ENCODE results near the gene PKN1.

DNA sequence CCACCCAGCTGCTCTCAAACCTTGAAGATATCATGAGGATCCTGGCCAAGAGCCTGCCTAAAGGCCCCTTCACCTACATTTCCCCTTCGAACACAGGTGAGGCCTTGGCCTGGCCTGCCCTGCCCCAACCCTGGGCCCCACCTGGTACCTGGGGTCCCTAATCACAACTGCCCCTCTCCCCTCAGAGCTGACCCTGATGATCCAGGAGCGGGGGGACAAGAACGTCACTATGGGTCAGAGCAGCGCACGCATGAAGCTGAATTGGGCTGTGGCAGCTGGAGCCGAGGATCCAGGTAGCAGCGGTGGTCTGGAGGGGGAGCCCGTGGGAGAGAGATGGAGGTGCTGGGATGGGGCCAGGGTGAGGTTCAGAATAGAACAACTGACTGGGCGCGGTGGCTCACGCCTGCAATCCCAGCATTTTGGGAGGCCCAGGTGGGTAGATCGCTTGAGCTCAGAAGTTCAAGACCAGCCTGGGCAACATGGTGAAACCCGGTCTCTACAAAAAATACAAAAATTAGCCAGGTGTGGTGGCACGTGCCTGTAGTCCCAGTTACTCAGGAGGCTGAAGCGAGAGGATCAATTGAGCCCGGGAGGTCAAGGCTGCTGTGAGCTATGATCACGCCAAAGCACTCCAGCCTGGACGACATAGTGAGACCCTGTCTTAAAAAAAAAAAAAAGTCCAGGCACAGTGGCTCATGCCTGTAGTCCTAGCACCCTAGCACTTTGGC, 31.5 kb upstream of the PKN1 start:
- TF ChIP-seq, protein P1, sequence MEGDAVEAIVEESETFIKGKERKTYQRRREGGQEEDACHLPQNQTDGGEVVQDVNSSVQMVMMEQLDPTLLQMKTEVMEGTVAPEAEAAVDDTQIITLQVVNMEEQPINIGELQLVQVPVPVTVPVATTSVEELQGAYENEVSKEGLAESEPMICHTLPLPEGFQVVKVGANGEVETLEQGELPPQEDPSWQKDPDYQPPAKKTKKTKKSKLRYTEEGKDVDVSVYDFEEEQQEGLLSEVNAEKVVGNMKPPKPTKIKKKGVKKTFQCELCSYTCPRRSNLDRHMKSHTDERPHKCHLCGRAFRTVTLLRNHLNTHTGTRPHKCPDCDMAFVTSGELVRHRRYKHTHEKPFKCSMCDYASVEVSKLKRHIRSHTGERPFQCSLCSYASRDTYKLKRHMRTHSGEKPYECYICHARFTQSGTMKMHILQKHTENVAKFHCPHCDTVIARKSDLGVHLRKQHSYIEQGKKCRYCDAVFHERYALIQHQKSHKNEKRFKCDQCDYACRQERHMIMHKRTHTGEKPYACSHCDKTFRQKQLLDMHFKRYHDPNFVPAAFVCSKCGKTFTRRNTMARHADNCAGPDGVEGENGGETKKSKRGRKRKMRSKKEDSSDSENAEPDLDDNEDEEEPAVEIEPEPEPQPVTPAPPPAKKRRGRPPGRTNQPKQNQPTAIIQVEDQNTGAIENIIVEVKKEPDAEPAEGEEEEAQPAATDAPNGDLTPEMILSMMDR (IDR thresholded peaks at IDR 0.05) = no peak
- TF ChIP-seq POLR2A (IDR thresholded peaks at IDR 0.05) = no peak
